ENCODE data around the gene CPEB3. TPM values are rescaled to one million over a fixed set of nuclear protein-coding genes. Genes with fewer than 3 reads are reported as not detected.
"Not testable (repeated sequence)": the region's sequence is repeated elsewhere in the genome, so short reads cannot be mapped to it uniquely, and the experiment has no call there.

The CPEB3 gene
- total RNA-seq (2014; rRNA removed; shearing (Covaris generic)): 1.1 and 2.0 TPM in 2 replicates

GRCh38 chr10:92290837-92291615, at the start of gene CPEB3, which contains the start of gene MARCHF5:
Gene CPEB3 (minus strand): TSS chr10:92291078. CDS start chr10:92240350, 50,728 bp downstream.
Gene MARCHF5 (plus strand): TSS chr10:92291167. CDS start chr10:92291495, 328 bp downstream.
- peak; percentile 96 for DNase-seq (ENCODE audit: low spot score)
- in situ Hi-C loops (cut with HindIII; ENCODE audit: low sequenced_read_pairs): no loop called here

GRCh38 chr10:92329927-92330326, 39.0 kb upstream of the CPEB3 start:
- in situ Hi-C loops (cut with HindIII; ENCODE audit: low sequenced_read_pairs); DNase-seq (ENCODE audit: low spot score): not testable (repeated sequence)

- no peak for DNase-seq (ENCODE audit: low spot score)
- in situ Hi-C loops (cut with HindIII; ENCODE audit: low sequenced_read_pairs): no loop called here
These were observed 38.1 kb upstream of the CPEB3 start for GRCh38 chr10:92328993-92329392.

- in situ Hi-C loops (cut with HindIII; ENCODE audit: low sequenced_read_pairs): no loop called here
- DNase-seq (ENCODE audit: low spot score): no peak
These were observed 36.9 kb upstream of the CPEB3 start for GRCh38 chr10:92327445-92328433.

GRCh38 chr10:92323079-92323478, 32.2 kb upstream of the CPEB3 start:
- no peak for DNase-seq (ENCODE audit: low spot score)
- in situ Hi-C loops (cut with HindIII; ENCODE audit: low sequenced_read_pairs): no loop called here

- DNase-seq (ENCODE audit: low spot score): no peak
- in situ Hi-C loops (cut with HindIII; ENCODE audit: low sequenced_read_pairs): no loop called here
These were observed 25.7 kb upstream of the CPEB3 start for GRCh38 chr10:92316610-92317009.

GRCh38 chr10:92313750-92314149, 22.9 kb upstream of the CPEB3 start:
- in situ Hi-C loops (cut with HindIII; ENCODE audit: low sequenced_read_pairs): no loop called here

GRCh38 chr10:92309272-92309671, 18.4 kb upstream of the CPEB3 start:
- in situ Hi-C loops (cut with HindIII; ENCODE audit: low sequenced_read_pairs): no loop called here

More at GRCh38 chr10:92313750-92314149, 22.9 kb upstream of the CPEB3 start:
- no peak for DNase-seq (ENCODE audit: low spot score)

GRCh38 chr10:92305133-92306072, 14.5 kb upstream of the CPEB3 start:
- in situ Hi-C loops (cut with HindIII; ENCODE audit: low sequenced_read_pairs): no loop called here
- no peak for DNase-seq (ENCODE audit: low spot score)

More at GRCh38 chr10:92309272-92309671, 18.4 kb upstream of the CPEB3 start:
- no peak for DNase-seq (ENCODE audit: low spot score)

GRCh38 chr10:92304061-92304460, 13.2 kb upstream of the CPEB3 start:
- no peak for DNase-seq (ENCODE audit: low spot score)
- in situ Hi-C loops (cut with HindIII; ENCODE audit: low sequenced_read_pairs): no loop called here

- in situ Hi-C loops (cut with HindIII; ENCODE audit: low sequenced_read_pairs): no loop called here
These were observed 12.2 kb upstream of the CPEB3 start for GRCh38 chr10:92303096-92303495.

GRCh38 chr10:92298487-92298886, 7.6 kb upstream of the CPEB3 start:
- in situ Hi-C loops (cut with HindIII; ENCODE audit: low sequenced_read_pairs): no loop called here
- no peak for DNase-seq (ENCODE audit: low spot score)

More at GRCh38 chr10:92303096-92303495, 12.2 kb upstream of the CPEB3 start:
- DNase-seq (ENCODE audit: low spot score): no peak

GRCh38 chr10:92291921-92292845, 1.3 kb upstream of the CPEB3 start:
- DNase-seq (ENCODE audit: low spot score): peak; percentile 43
- in situ Hi-C loops (cut with HindIII; ENCODE audit: low sequenced_read_pairs): no loop called here

GRCh38 chr10:92291616-92291865, 663 bp upstream of the CPEB3 start:
- no peak for DNase-seq (ENCODE audit: low spot score)

GRCh38 chr10:92290076-92290836, 622 bp downstream of the CPEB3 start:
- in situ Hi-C loops (cut with HindIII; ENCODE audit: low sequenced_read_pairs): no loop called here
- peak; percentile 67 for DNase-seq (ENCODE audit: low spot score)

More at GRCh38 chr10:92291616-92291865, 663 bp upstream of the CPEB3 start:
- in situ Hi-C loops (cut with HindIII; ENCODE audit: low sequenced_read_pairs): no loop called here

- no peak for DNase-seq (ENCODE audit: low spot score)
- in situ Hi-C loops (cut with HindIII; ENCODE audit: low sequenced_read_pairs): no loop called here
These were observed 6.7 kb downstream of the CPEB3 start for GRCh38 chr10:92284112-92284704.

Data from G401 (cell line).